ENCODE data around the gene DLK1.

GRCh38 chr14:100725587-100726387 is 905 bp upstream of the DLK1 start:
- TF ChIP-seq SRF (IDR thresholded peaks at IDR 0.05; ENCODE audit: low read depth, low read length) (no peak), HNRNPUL1 (IDR thresholded peaks at IDR 0.05; ENCODE audit: low read depth, low read length) (no peak), FOXA1 (IDR thresholded peaks at IDR 0.05) (no peak), FOXA1 (CRISPR knock-in tag; IDR thresholded peaks at IDR 0.05) (no peak), ZNF572 (CRISPR knock-in tag; IDR thresholded peaks at IDR 0.05) (no peak), ZNF274 (CRISPR knock-in tag; IDR thresholded peaks at IDR 0.05) (no peak), ZNF576 (CRISPR knock-in tag; IDR thresholded peaks at IDR 0.05) (no peak), ZNF580 (CRISPR knock-in tag; IDR thresholded peaks at IDR 0.05; ENCODE audit: borderline replicate concordance, low read depth) (no peak), SOX6 (IDR thresholded peaks at IDR 0.05) (no peak), SOX6 (CRISPR knock-in tag; IDR thresholded peaks at IDR 0.05) (no peak), EP300 (IDR thresholded peaks at IDR 0.05; ENCODE audit: low read depth in 2 of 2, low read length in 2 of 2) (no peak), EP300 (CRISPR knock-in tag; IDR thresholded peaks at IDR 0.05; ENCODE audit: borderline replicate concordance) (no peak), MYPOP (CRISPR knock-in tag; IDR thresholded peaks at IDR 0.05) (no peak), BCL6 (CRISPR knock-in tag; IDR thresholded peaks at IDR 0.05) (no peak), PAWR (CRISPR knock-in tag; IDR thresholded peaks at IDR 0.05; ENCODE audit: borderline replicate concordance) (no peak), POLR2A (IDR thresholded peaks at IDR 0.05; ENCODE audit: insufficient read depth in 1 of 2, low read depth in 2 of 2, low read length in 2 of 2) (no peak)
- TF ChIP-seq, protein P1, sequence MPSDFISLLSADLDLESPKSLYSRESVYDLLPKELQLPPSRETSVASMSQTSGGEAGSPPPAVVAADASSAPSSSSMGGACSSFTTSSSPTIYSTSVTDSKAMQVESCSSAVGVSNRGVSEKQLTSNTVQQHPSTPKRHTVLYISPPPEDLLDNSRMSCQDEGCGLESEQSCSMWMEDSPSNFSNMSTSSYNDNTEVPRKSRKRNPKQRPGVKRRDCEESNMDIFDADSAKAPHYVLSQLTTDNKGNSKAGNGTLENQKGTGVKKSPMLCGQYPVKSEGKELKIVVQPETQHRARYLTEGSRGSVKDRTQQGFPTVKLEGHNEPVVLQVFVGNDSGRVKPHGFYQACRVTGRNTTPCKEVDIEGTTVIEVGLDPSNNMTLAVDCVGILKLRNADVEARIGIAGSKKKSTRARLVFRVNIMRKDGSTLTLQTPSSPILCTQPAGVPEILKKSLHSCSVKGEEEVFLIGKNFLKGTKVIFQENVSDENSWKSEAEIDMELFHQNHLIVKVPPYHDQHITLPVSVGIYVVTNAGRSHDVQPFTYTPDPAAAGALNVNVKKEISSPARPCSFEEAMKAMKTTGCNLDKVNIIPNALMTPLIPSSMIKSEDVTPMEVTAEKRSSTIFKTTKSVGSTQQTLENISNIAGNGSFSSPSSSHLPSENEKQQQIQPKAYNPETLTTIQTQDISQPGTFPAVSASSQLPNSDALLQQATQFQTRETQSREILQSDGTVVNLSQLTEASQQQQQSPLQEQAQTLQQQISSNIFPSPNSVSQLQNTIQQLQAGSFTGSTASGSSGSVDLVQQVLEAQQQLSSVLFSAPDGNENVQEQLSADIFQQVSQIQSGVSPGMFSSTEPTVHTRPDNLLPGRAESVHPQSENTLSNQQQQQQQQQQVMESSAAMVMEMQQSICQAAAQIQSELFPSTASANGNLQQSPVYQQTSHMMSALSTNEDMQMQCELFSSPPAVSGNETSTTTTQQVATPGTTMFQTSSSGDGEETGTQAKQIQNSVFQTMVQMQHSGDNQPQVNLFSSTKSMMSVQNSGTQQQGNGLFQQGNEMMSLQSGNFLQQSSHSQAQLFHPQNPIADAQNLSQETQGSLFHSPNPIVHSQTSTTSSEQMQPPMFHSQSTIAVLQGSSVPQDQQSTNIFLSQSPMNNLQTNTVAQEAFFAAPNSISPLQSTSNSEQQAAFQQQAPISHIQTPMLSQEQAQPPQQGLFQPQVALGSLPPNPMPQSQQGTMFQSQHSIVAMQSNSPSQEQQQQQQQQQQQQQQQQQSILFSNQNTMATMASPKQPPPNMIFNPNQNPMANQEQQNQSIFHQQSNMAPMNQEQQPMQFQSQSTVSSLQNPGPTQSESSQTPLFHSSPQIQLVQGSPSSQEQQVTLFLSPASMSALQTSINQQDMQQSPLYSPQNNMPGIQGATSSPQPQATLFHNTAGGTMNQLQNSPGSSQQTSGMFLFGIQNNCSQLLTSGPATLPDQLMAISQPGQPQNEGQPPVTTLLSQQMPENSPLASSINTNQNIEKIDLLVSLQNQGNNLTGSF (CRISPR knock-in tag; IDR thresholded peaks at IDR 0.05): no peak
